SK-N-SH (cell line): ENCODE data around the gene KRT17. TPM values are rescaled to one million over a fixed set of nuclear protein-coding genes. Genes with fewer than 3 reads are reported as not detected.
"Not testable (repeated sequence)": the region's sequence is repeated elsewhere in the genome, so short reads cannot be mapped to it uniquely, and the experiment has no call there.

Experiments
- CTCF ChIA-PET: fragments of 300-600, 350-600 bp; formaldehyde crosslinking; extraction: SDS; loops from one replicate; lab custom pipeline; 2021; lab: Yijun Ruan, JAX
- POLR2A ChIA-PET: fragments of 350-600 bp; sonication (Branson Sonifier 250); formaldehyde crosslinking; extraction: SDS; loops from one replicate; lab custom pipeline; 2020; ENCODE audit warnings: antibody characterized with exemption, inconsistent platforms; lab: Yijun Ruan, JAX
- DNase-seq: peaks from one replicate; pipeline ENCODE4 v3.0.0; 2012
- H2AFZ ChIP-seq: fragments of 200-600 bp; sonication (generic); 2 replicates; pipeline ENCODE4 v1.8.1; 2016; ENCODE audit warnings: antibody characterized with exemption, mild to moderate bottlenecking, low read depth
- H3F3A ChIP-seq: fragments of 200-600 bp; sonication (generic); replicated peaks from 2 replicates; pipeline ENCODE3; 2016; ENCODE audit warnings: antibody characterized with exemption, mild to moderate bottlenecking; ENCODE audit not compliant: insufficient read depth
- H3K27ac ChIP-seq, 2 experiments: fragments of 200-500 bp in 1 of 2; fragments of 200-600 bp in 1 of 2; sonication (Bioruptor generic) in 1 of 2; sonication (generic), shearing (Covaris generic) in 1 of 2; 2 replicates each; pipeline versions ENCODE4 v1.5.1 to v1.6.1; 2014 to 2016; ENCODE audit warnings: low read depth in 2 of 2, inconsistent platforms in 1 of 2, low read length in 1 of 2, mild to moderate bottlenecking in 1 of 2, mixed read lengths in 1 of 2
- H3K27me3 ChIP-seq: fragments of 200-600 bp; sonication (generic), shearing (Covaris generic); 2 replicates; pipeline ENCODE4 v1.6.1; 2016; ENCODE audit warnings: mixed run types; ENCODE audit not compliant: insufficient read depth
- H3K36me3 ChIP-seq, 2 experiments: fragments of 200-500 bp in 1 of 2; fragments of 200-600 bp in 1 of 2; sonication (Bioruptor generic) in 1 of 2; sonication (generic) in 1 of 2; replicated peaks in 1 of 2; 2 replicates each; pipeline versions ENCODE3 to v1.5.1; 2014 to 2016; ENCODE audit warnings: low read length in 1 of 2, mild to moderate bottlenecking in 1 of 2; ENCODE audit not compliant: insufficient read depth in 2 of 2, control insufficient read depth in 1 of 2
- H3K4me1 ChIP-seq, 2 experiments: fragments of 200-500 bp in 1 of 2; fragments of 200-600 bp in 1 of 2; sonication (Bioruptor generic) in 1 of 2; sonication (generic), shearing (Covaris generic) in 1 of 2; 2 replicates each; pipeline versions ENCODE4 v1.5.1 to v1.6.1; 2014 to 2016; ENCODE audit warnings: low read depth in 1 of 2, low read length in 1 of 2, mixed run types in 1 of 2; ENCODE audit not compliant: insufficient read depth in 2 of 2, control insufficient read depth in 1 of 2
- H3K4me2 ChIP-seq: fragments of 200-600 bp; sonication (generic), shearing (Covaris generic); 2 replicates; pipeline ENCODE4 v1.6.1; 2017; ENCODE audit warnings: mixed run types
- H3K4me3 ChIP-seq, 2 experiments: fragments of 200-500 bp in 1 of 2; fragments of 200-600 bp in 1 of 2; sonication (Bioruptor generic) in 1 of 2; sonication (generic), shearing (Covaris generic) in 1 of 2; 2 replicates each; pipeline versions ENCODE4 v1.5.1 to v1.8.1; 2014 to 2016; ENCODE audit warnings: low read depth in 2 of 2, inconsistent platforms in 1 of 2, low read length in 1 of 2, mild to moderate bottlenecking in 1 of 2, mixed read lengths in 1 of 2, moderate library complexity in 1 of 2
- H3K79me2 ChIP-seq: fragments of 200-600 bp; sonication (generic); 2 replicates; pipeline ENCODE4 v1.8.1; 2017; ENCODE audit warnings: mild to moderate bottlenecking; ENCODE audit not compliant: insufficient read depth
- H3K9ac ChIP-seq: fragments of 200-600 bp; sonication (generic); 2 replicates; pipeline ENCODE4 v1.6.1; 2017; ENCODE audit warnings: mixed run types
- H3K9me2 ChIP-seq: fragments of 200-600 bp; sonication (generic); 2 replicates; pipeline ENCODE4 v1.6.1; 2017; ENCODE audit warnings: mixed run types
- H3K9me3 ChIP-seq: fragments of 200-600 bp; sonication (generic); 2 replicates; pipeline ENCODE4 v1.6.1; 2017; ENCODE audit warnings: mixed run types, mild to moderate bottlenecking, moderate library complexity
- H4K20me1 ChIP-seq: fragments of 200-600 bp; sonication (generic); 2 replicates; pipeline ENCODE4 v1.6.1; 2017; ENCODE audit warnings: mild to moderate bottlenecking, mixed run types; ENCODE audit not compliant: insufficient read depth
- FOSL2 ChIP-seq: IDR thresholded peaks from 2 replicates; pipeline ENCODE4 v1.4.0; 2012; ENCODE audit warnings: low read depth, mild to moderate bottlenecking, moderate library complexity, borderline replicate concordance
- JUND ChIP-seq: IDR thresholded peaks from 2 replicates; pipeline ENCODE4 v1.4.0; 2012
- POLR2AphosphoS5 ChIP-seq: IDR thresholded peaks from 2 replicates; pipeline ENCODE4 v1.6.1; 2012; ENCODE audit warnings: low read depth, low read length
- RCOR1 ChIP-seq: fragments of 150-350 bp; IDR thresholded peaks from 2 replicates; pipeline ENCODE4 v1.6.1; 2017; ENCODE audit warnings: antibody characterized with exemption, low read length
- RFX5 ChIP-seq: IDR thresholded peaks from 2 replicates; pipeline ENCODE4 v1.6.1; 2012; ENCODE audit warnings: mild to moderate bottlenecking, improper control_type of control experiment, low read length
- RXRA ChIP-seq: IDR thresholded peaks from 2 replicates; pipeline ENCODE4 v1.4.0; 2012; ENCODE audit warnings: low read depth, mild to moderate bottlenecking, borderline replicate concordance
- SIN3A ChIP-seq: IDR thresholded peaks from 2 replicates; pipeline ENCODE4 v1.6.1; 2012; ENCODE audit warnings: low read depth, mild to moderate bottlenecking, low read length, moderate library complexity, borderline replicate concordance
- YY1 ChIP-seq: IDR thresholded peaks from 2 replicates; pipeline ENCODE4 v1.4.0; 2012; ENCODE audit warnings: low read depth, mild to moderate bottlenecking
- WGBS: methylation state at CpG from one replicate; pipeline ENCODE4 v1.1.6; 2017; ENCODE audit warnings: low lambda C conversion rate; 5-methylcytosine and 5-hydroxymethylcytosine counted together
- polyA plus RNA-seq, 3 experiments: library from polyadenylated mRNA; depleted of rRNA; stranded (reverse); fragments of >200 nt; gene quantifications; 2 replicates each; pipeline ENCODE4 v1.2.3, GENCODE V29; 2012
- TF ChIP-seq, protein P1 (sequence below): IDR thresholded peaks from 2 replicates; pipeline ENCODE4 v1.4.0; 2012; ENCODE audit warnings: low read depth, borderline replicate concordance
- TF ChIP-seq, protein P2 (sequence below): IDR thresholded peaks from 2 replicates; pipeline ENCODE4 v1.4.0; 2012; ENCODE audit warnings: low read depth, borderline replicate concordance
- TF ChIP-seq, protein P3 (sequence below): fragments of 150-350 bp; IDR thresholded peaks from 2 replicates; pipeline ENCODE4 v1.6.1; 2017; ENCODE audit warnings: antibody characterized with exemption, low read length, low read depth, borderline replicate concordance

The KRT17 gene
- polyA plus RNA-seq, 1 of the 3 experiments (the other 2 are of a cell fraction), result 0.39 TPM

DNA sequence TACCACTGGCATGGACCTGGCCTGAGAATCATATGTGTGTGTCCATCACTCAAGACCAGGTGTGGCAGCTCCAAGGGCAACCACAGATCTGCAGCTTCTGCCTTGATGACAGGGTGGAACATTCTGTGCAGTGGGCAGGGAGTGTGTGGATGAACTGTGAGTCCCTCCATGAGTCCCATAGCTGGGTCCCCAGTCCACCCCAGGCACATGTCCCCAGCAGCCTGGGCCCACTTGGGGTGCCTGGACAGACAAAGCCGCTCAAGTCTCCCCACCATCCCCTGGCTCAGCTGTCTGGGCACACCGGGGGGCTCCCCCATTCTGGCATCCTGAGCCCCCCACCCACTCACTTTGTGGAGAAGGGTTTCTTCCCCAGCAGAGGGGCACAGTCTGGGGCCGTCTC is 7.2 kb downstream of the KRT17 start (continued):
- TF ChIP-seq RFX5, result no peak
- TF ChIP-seq SIN3A, result no peak
- TF ChIP-seq, protein P1, sequence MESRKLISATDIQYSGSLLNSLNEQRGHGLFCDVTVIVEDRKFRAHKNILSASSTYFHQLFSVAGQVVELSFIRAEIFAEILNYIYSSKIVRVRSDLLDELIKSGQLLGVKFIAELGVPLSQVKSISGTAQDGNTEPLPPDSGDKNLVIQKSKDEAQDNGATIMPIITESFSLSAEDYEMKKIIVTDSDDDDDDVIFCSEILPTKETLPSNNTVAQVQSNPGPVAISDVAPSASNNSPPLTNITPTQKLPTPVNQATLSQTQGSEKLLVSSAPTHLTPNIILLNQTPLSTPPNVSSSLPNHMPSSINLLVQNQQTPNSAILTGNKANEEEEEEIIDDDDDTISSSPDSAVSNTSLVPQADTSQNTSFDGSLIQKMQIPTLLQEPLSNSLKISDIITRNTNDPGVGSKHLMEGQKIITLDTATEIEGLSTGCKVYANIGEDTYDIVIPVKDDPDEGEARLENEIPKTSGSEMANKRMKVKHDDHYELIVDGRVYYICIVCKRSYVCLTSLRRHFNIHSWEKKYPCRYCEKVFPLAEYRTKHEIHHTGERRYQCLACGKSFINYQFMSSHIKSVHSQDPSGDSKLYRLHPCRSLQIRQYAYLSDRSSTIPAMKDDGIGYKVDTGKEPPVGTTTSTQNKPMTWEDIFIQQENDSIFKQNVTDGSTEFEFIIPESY, result no peak
- TF ChIP-seq, protein P2, sequence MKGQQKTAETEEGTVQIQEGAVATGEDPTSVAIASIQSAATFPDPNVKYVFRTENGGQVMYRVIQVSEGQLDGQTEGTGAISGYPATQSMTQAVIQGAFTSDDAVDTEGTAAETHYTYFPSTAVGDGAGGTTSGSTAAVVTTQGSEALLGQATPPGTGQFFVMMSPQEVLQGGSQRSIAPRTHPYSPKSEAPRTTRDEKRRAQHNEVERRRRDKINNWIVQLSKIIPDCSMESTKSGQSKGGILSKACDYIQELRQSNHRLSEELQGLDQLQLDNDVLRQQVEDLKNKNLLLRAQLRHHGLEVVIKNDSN, result no peak
- no peak for TF ChIP-seq YY1
- TF ChIP-seq RXRA, result no peak
- TF ChIP-seq, protein P3, sequence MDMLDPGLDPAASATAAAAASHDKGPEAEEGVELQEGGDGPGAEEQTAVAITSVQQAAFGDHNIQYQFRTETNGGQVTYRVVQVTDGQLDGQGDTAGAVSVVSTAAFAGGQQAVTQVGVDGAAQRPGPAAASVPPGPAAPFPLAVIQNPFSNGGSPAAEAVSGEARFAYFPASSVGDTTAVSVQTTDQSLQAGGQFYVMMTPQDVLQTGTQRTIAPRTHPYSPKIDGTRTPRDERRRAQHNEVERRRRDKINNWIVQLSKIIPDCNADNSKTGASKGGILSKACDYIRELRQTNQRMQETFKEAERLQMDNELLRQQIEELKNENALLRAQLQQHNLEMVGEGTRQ, result no peak

DNA sequence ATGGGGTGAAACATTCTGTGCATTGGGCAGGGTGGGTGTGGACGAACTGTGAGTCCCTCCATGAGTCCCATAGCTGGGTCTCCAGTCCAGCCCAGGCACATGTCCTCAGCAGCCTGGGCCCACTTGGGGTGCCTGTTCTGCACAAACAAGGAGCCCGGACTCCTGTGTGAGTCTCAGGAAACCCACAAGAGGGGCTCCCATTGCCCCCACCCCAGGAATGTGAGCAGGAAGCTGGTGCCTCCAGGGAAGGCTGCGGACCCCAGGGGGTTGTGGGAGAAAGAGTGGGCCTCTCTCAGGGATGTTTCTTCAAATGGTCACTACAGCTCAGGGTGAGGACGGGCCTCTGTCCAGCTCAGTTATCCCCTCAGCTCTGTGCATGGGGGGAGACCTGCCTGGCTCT is 7.9 kb downstream of the KRT17 start:
- H3K9me3 ChIP-seq, H4K20me1 ChIP-seq, H3K36me3 ChIP-seq, DNase-seq, H3K27me3 ChIP-seq, H3K9me2 ChIP-seq, POLR2A ChIA-PET, H2AFZ ChIP-seq, H3K4me2 ChIP-seq, H3K9ac ChIP-seq, H3F3A ChIP-seq, H3K4me3 ChIP-seq, H3K27ac ChIP-seq, H3K79me2 ChIP-seq: not testable (repeated sequence)
- 35% methylated on average over 4 of the region's 4 CpGs for WGBS
- peaks cover 0 to 14% of the 10 kb centered on the region in 2 experiments; a peak in 1 of 4 replicates for H3K4me1 ChIP-seq
- CTCF ChIA-PET, result interaction anchor here (1.2 to 1.6 kb wide), 2 partner anchors 32 to 68 kb away, joined by 3 to 7 read pairs; no protein-coding TSS in a partner anchor

DNA sequence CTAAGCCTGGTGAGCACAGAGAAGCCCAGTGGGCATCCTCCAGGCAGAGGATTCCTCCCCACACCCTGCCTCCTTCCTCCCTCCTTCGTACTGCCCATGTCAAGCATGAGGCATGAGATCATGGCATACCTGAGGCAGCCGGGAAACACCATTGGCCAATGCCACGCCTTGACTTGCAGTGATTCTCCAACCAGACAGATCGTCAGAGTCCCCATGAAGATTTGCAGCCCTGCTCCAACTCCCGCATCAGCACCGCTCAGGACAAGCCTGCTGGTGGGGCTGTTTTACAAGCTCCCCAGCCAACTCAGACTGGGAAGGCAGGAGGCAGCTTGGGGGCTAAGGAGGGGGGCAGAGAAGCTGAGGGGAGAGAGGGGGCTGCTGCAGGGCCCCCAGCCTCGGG is 8.9 kb downstream of the KRT17 start:
- no peak overlapping the region for H2AFZ ChIP-seq
- no peak overlapping the region for H3K27ac ChIP-seq
- peaks cover 0 to 10% of the 10 kb centered on the region in 2 experiments; a peak in 1 of 4 replicates for H3K4me1 ChIP-seq
- no peak overlapping the region for H3K4me2 ChIP-seq
- H3K9ac ChIP-seq, result no peak overlapping the region
- H3K9me3 ChIP-seq, result no peaks in the 10 kb centered on the region
- no peaks in the 10 kb centered on the region for H3K79me2 ChIP-seq
- no peak for TF ChIP-seq RCOR1
- no peak for TF ChIP-seq POLR2AphosphoS5
- TF ChIP-seq, protein P1, result no peak
- no peak for TF ChIP-seq FOSL2
- TF ChIP-seq JUND, result no peak
- H3K36me3 ChIP-seq, result no peaks in the 10 kb centered on the region
- no peaks in the 10 kb centered on the region for H3K9me2 ChIP-seq
- WGBS, result 48% methylated on average over 7 of the region's 7 CpGs
- H3K27me3 ChIP-seq, result peaks cover 13% of the 10 kb centered on the region; the same call in 1 of the 2 replicates
- H3K4me3 ChIP-seq, result no peak overlapping the region
- ChIA-PET CTCF (interaction anchor here (1.1 kb wide), 1 partner anchor 33 kb away, joined by 3 read pairs; no protein-coding TSS in a partner anchor), POLR2A (no interaction called here)
- H3F3A ChIP-seq, result no peaks in the 10 kb centered on the region
- no peaks in the 10 kb centered on the region for H4K20me1 ChIP-seq
- no peak for DNase-seq

DNA sequence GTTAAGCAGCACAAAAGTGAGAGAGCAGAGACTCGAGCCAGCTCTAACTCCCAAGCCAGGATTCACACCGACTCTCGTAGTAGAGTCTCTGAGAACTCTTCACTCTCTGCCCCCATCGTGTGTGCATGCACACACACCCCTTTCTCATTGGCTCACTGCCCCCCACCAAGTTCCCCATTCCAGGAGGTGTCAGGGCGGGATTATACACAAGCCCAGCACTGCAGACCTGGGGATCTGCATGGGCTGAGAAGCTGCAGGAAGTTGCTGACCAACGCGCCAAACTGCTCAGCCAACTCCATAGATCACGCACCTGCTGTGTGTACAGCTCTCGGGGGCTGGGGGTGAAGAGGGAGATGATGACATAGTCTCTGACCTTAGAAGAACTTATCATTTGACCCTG is 9.6 kb downstream of the KRT17 start:
- H3K4me1 ChIP-seq, H4K20me1 ChIP-seq, H2AFZ ChIP-seq, H3K79me2 ChIP-seq, H3K9me3 ChIP-seq, H3K4me3 ChIP-seq, H3K4me2 ChIP-seq, DNase-seq, H3K9ac ChIP-seq, H3F3A ChIP-seq, POLR2A ChIA-PET, H3K9me2 ChIP-seq, H3K27ac ChIP-seq, H3K36me3 ChIP-seq: not testable (repeated sequence)
- WGBS, result 52% methylated on average over 8 of the region's 9 CpGs
- H3K27me3 ChIP-seq, result peaks cover 20% of the 10 kb centered on the region; the same call in 1 of the 2 replicates
- CTCF ChIA-PET, result interaction anchor here (1.1 kb wide), 1 partner anchor 34 kb away, joined by 3 read pairs; no protein-coding TSS in a partner anchor
